ENCODE results near the gene RAB40C.
A peak's percentile ranks its signal among the peaks of the same experiment; 100 is the strongest.

The RAB40C gene

GRCh38 chr16:576823-577201 is 13.1 kb upstream of the RAB40C start:
- no peaks in the 10 kb centered on the region for H3K9me3 Mint-ChIP-seq (ENCODE audit: low read depth)
- no peaks in the 10 kb centered on the region for H3K36me3 Mint-ChIP-seq
- H3K4me3 Mint-ChIP-seq = no peak overlapping the region
- peaks cover 2% of the 10 kb centered on the region for H3K4me1 Mint-ChIP-seq (ENCODE audit: low read depth)
- H3K27ac Mint-ChIP-seq = no peak overlapping the region
- no peaks in the 10 kb centered on the region for H3K27me3 Mint-ChIP-seq

DNA sequence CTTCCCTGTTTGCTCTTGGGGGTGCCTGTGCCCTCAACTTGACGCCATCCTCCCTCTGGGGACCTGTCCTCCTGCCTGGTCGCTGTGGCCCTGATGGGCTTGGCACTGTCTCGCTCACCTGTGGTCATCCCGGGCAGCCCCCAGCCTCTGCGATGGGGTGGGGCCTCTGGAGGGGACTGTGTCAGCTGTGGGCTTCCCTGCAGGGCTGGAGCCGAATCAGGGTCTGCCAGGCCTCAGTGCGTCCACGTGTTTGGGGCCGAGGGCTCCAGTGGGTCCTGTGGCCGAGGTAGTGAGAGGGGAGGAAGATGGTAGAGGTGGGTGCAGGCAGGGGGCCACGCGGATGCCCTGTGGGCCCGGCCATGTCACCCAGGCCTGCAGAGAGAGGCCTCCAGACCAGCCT is 12.1 kb upstream of the RAB40C start:
- Mint-ChIP-seq H3K27me3 (no peaks in the 10 kb centered on the region), H3K27ac (no peak overlapping the region), H3K4me3 (no peak overlapping the region), H3K36me3 (no peaks in the 10 kb centered on the region), H3K4me1 (ENCODE audit: low read depth) (no peaks in the 10 kb centered on the region), H3K9me3 (ENCODE audit: low read depth) (no peaks in the 10 kb centered on the region)

- Mint-ChIP-seq H3K36me3 (no peaks in the 10 kb centered on the region), H3K27ac (no peak overlapping the region), H3K9me3 (ENCODE audit: low read depth) (no peaks in the 10 kb centered on the region), H3K4me1 (ENCODE audit: low read depth) (no peaks in the 10 kb centered on the region), H3K27me3 (no peaks in the 10 kb centered on the region), H3K4me3 (no peak overlapping the region)
Measured at GRCh38 chr16:578232-578869, 11.5 kb upstream of the RAB40C start.

GRCh38 chr16:578870-579405 is 10.9 kb upstream of the RAB40C start:
- no peaks in the 10 kb centered on the region for H3K36me3 Mint-ChIP-seq
- no peak overlapping the region for H3K4me3 Mint-ChIP-seq
- no peak overlapping the region for H3K27ac Mint-ChIP-seq
- no peaks in the 10 kb centered on the region for H3K9me3 Mint-ChIP-seq (ENCODE audit: low read depth)
- no peaks in the 10 kb centered on the region for H3K27me3 Mint-ChIP-seq
- no peaks in the 10 kb centered on the region for H3K4me1 Mint-ChIP-seq (ENCODE audit: low read depth)

- Mint-ChIP-seq H3K4me1 (ENCODE audit: low read depth) (no peaks in the 10 kb centered on the region), H3K27me3 (no peaks in the 10 kb centered on the region), H3K36me3 (no peaks in the 10 kb centered on the region), H3K4me3 (no peak overlapping the region), H3K27ac (no peak overlapping the region), H3K9me3 (ENCODE audit: low read depth) (no peaks in the 10 kb centered on the region)
Measured at GRCh38 chr16:580141-580945, 9.5 kb upstream of the RAB40C start.

- H3K27ac Mint-ChIP-seq = no peak overlapping the region
- H3K27me3 Mint-ChIP-seq = no peaks in the 10 kb centered on the region
- no peaks in the 10 kb centered on the region for H3K4me1 Mint-ChIP-seq (ENCODE audit: low read depth)
- no peaks in the 10 kb centered on the region for H3K36me3 Mint-ChIP-seq
- no peak overlapping the region for H3K4me3 Mint-ChIP-seq
- H3K9me3 Mint-ChIP-seq (ENCODE audit: low read depth) = no peaks in the 10 kb centered on the region
Measured at GRCh38 chr16:580946-581498, 8.8 kb upstream of the RAB40C start.

- Mint-ChIP-seq H3K27ac (no peak overlapping the region), H3K9me3 (ENCODE audit: low read depth) (no peaks in the 10 kb centered on the region), H3K36me3 (no peaks in the 10 kb centered on the region), H3K27me3 (no peaks in the 10 kb centered on the region), H3K4me1 (ENCODE audit: low read depth) (no peaks in the 10 kb centered on the region), H3K4me3 (no peak overlapping the region)
Measured at GRCh38 chr16:582218-582613, 7.7 kb upstream of the RAB40C start.

DNA sequence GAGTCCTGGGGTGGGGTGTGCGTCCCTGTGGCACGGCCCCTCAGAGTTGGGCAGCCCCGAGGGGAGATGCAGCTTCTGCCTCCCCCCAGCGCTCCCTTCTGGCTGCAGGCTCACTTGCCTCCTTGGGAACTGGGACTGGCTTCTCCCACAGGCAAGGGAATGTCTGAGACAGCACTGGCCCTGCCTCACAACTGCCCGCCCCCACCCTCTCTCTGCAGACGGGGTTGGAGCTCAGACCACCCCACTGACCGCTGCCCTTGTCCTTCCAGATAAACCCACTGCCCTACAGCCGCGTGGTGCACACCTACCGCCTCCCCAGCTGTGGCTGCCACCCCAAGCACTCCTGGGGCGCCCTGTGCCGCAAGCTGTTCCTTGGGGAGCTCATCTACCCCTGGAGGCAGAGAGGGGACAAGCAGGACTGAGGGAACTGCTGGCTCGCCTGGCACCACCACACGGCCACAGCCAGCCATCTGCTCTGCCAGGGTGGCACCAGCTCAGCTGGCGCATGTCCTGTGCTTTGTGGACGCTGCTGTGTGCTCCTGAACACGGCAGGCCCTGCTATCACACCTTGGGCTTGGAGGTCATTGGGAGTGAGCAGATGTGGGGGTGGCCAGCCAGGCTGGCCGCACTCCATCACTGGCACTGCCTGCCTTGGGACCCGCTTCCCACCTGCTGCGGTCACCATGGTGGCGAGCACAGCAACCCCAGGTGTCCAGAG is 7.1 kb upstream of the RAB40C start:
- no peaks in the 10 kb centered on the region for H3K9me3 Mint-ChIP-seq (ENCODE audit: low read depth)
- H3K4me3 Mint-ChIP-seq = no peak overlapping the region
- no peak overlapping the region for H3K27ac Mint-ChIP-seq

GRCh38 chr16:583470-583814 is 6.4 kb upstream of the RAB40C start:
- Mint-ChIP-seq H3K4me1 (ENCODE audit: low read depth) (peaks cover 5% of the 10 kb centered on the region), H3K9me3 (ENCODE audit: low read depth) (no peaks in the 10 kb centered on the region), H3K4me3 (no peak overlapping the region), H3K27ac (no peak overlapping the region), H3K36me3 (no peaks in the 10 kb centered on the region), H3K27me3 (no peaks in the 10 kb centered on the region)

More for the DNA sequence above, 7.1 kb upstream of the RAB40C start:
- no peaks in the 10 kb centered on the region for H3K36me3 Mint-ChIP-seq
- no peaks in the 10 kb centered on the region for H3K27me3 Mint-ChIP-seq
- peaks cover 3% of the 10 kb centered on the region for H3K4me1 Mint-ChIP-seq (ENCODE audit: low read depth)

DNA sequence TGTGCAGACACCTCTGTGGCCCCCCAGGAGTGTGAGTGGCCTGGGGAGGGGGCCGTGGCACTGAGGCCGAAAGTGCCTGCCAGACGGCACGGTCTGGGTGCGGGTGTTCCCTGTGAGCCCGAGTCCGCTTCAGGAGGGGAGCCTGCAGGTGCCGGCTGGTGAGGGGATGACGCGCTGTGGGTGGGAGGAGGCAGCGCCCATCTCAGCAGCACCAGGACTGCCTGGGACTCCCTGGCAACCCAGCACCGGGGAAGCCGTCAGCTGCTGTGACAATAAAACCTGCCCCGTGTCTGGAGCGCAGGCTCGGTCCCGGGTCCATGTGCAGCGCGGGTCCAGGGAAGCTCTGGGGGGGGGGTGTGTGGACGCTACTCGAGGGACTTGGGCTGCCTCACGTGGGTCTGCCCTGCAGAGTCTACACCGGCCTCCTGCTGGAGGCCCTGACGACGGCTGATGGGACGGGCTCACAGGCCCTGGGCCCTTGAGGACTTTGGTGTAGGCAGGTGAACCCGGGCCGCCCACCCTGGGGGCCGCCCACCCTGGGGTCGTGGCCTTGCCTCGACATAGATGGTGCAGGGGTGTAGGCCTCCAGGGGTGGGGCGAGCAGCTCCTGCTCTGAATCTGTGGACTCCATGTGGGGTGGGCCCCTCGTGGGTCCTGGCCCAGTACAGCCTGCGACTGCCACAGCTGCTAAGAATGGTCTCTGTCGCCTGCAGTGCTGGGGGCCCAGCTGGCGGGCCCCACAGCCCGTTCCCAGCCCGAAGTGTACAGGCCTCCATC is 5.9 kb upstream of the RAB40C start:
- Mint-ChIP-seq H3K9me3 (ENCODE audit: low read depth) (no peaks in the 10 kb centered on the region), H3K27ac (no peak overlapping the region), H3K27me3 (no peaks in the 10 kb centered on the region), H3K36me3 (no peaks in the 10 kb centered on the region), H3K4me3 (no peak overlapping the region), H3K4me1 (ENCODE audit: low read depth) (peaks cover 7% of the 10 kb centered on the region)

- H3K4me3 Mint-ChIP-seq = no peak overlapping the region
- peaks cover 7% of the 10 kb centered on the region for H3K4me1 Mint-ChIP-seq (ENCODE audit: low read depth)
- no peaks in the 10 kb centered on the region for H3K9me3 Mint-ChIP-seq (ENCODE audit: low read depth)
- no peaks in the 10 kb centered on the region for H3K36me3 Mint-ChIP-seq
- H3K27me3 Mint-ChIP-seq = no peaks in the 10 kb centered on the region
- no peak overlapping the region for H3K27ac Mint-ChIP-seq
Measured at GRCh38 chr16:585351-585750, 4.5 kb upstream of the RAB40C start.

GRCh38 chr16:586047-586644 is 3.7 kb upstream of the RAB40C start:
- no peaks in the 10 kb centered on the region for H3K36me3 Mint-ChIP-seq
- no peaks in the 10 kb centered on the region for H3K9me3 Mint-ChIP-seq (ENCODE audit: low read depth)
- no peak overlapping the region for H3K27ac Mint-ChIP-seq
- peaks cover 13% of the 10 kb centered on the region for H3K4me1 Mint-ChIP-seq (ENCODE audit: low read depth)
- no peaks in the 10 kb centered on the region for H3K27me3 Mint-ChIP-seq
- peak overlapping the region; percentile 23 for H3K4me3 Mint-ChIP-seq

GRCh38 chr16:586645-587590 is 2.9 kb upstream of the RAB40C start:
- Mint-ChIP-seq H3K9me3 (ENCODE audit: low read depth) (no peaks in the 10 kb centered on the region), H3K27me3 (no peaks in the 10 kb centered on the region), H3K4me3 (peak overlapping the region; percentile 90), H3K36me3 (no peaks in the 10 kb centered on the region), H3K27ac (peak overlapping the region; percentile 73), H3K4me1 (ENCODE audit: low read depth) (peaks cover 17% of the 10 kb centered on the region)

Measured in activated naive CD8-positive, alpha-beta T cell (primary cell).